ENCODE data around the gene NR2E1. TPM values are rescaled to one million over a fixed set of nuclear protein-coding genes. Genes with fewer than 3 reads are reported as not detected.

NR2E1 gene
- total RNA-seq, 2 experiments from 2014 or later = not detected

- no peak overlapping the region for H3K27ac Mint-ChIP-seq
- H3K4me3 Mint-ChIP-seq = no peak overlapping the region
- H3K27me3 Mint-ChIP-seq (ENCODE audit: low read depth) = peaks cover 84% of the 10 kb centered on the region
- POLR2A ChIA-PET = no interaction called here
- DNase-seq (no peak), ATAC-seq (no peak)
- H3K9me3 Mint-ChIP-seq (ENCODE audit: insufficient read depth) = no peaks in the 10 kb centered on the region
- peaks cover 33% of the 10 kb centered on the region for H3K4me1 Mint-ChIP-seq (ENCODE audit: low read depth)
- CTCF ChIA-PET = interaction anchor here (0.8 to 2.2 kb wide), 6 partner anchors 12 to 359 kb away, joined by 3 to 12 read pairs (median 4); no protein-coding TSS in a partner anchor
- peaks cover 11% of the 10 kb centered on the region for H3K36me3 Mint-ChIP-seq (ENCODE audit: low read depth)
Observed at GRCh38 chr6:108168090-108168463, 2.3 kb downstream of the NR2E1 start.

GRCh38 chr6:108168501-108169463, 3.0 kb downstream of the NR2E1 start:
- CTCF ChIA-PET = interaction anchor here (0.8 to 2.2 kb wide), 6 partner anchors 13 to 358 kb away, joined by 3 to 12 read pairs (median 4); no protein-coding TSS in a partner anchor

GRCh38 chr6:108169464-108170331, 3.9 kb downstream of the NR2E1 start:
- Mint-ChIP-seq H3K9me3 (ENCODE audit: insufficient read depth) (no peaks in the 10 kb centered on the region), H3K36me3 (ENCODE audit: low read depth) (peaks cover 10% of the 10 kb centered on the region), H3K27ac (peak overlapping the region; percentile 34), H3K4me3 (peak overlapping the region; percentile 36), H3K4me1 (ENCODE audit: low read depth) (peaks cover 35% of the 10 kb centered on the region), H3K27me3 (ENCODE audit: low read depth) (peaks cover 77% of the 10 kb centered on the region)
- DNase-seq (no peak), ATAC-seq (no peak)
- CTCF ChIA-PET = interaction anchor here (2.2 kb wide), 1 partner anchor 323 kb away, joined by 12 read pairs; no protein-coding TSS in a partner anchor
- POLR2A ChIA-PET = no interaction called here

More at GRCh38 chr6:108168501-108169463, 3.0 kb downstream of the NR2E1 start:
- ATAC-seq (peak; percentile 34), DNase-seq (no peak)
- H3K36me3 Mint-ChIP-seq (ENCODE audit: low read depth) = peaks cover 11% of the 10 kb centered on the region
- peak overlapping the region; percentile 36 for H3K4me3 Mint-ChIP-seq
- POLR2A ChIA-PET = no interaction called here
- H3K27ac Mint-ChIP-seq = peak overlapping the region; percentile 34
- peaks cover 81% of the 10 kb centered on the region for H3K27me3 Mint-ChIP-seq (ENCODE audit: low read depth)
- H3K9me3 Mint-ChIP-seq (ENCODE audit: insufficient read depth) = no peaks in the 10 kb centered on the region
- peaks cover 33% of the 10 kb centered on the region for H3K4me1 Mint-ChIP-seq (ENCODE audit: low read depth)

GRCh38 chr6:108170332-108171290, 4.8 kb downstream of the NR2E1 start:
- DNase-seq = no peak
- ATAC-seq = no peak
- Mint-ChIP-seq H3K9me3 (ENCODE audit: insufficient read depth) (no peaks in the 10 kb centered on the region), H3K36me3 (ENCODE audit: low read depth) (peaks cover 13% of the 10 kb centered on the region), H3K4me3 (no peak overlapping the region), H3K27me3 (ENCODE audit: low read depth) (peaks cover 77% of the 10 kb centered on the region), H3K4me1 (ENCODE audit: low read depth) (peaks cover 35% of the 10 kb centered on the region), H3K27ac (no peak overlapping the region)
- POLR2A ChIA-PET = no interaction called here
- CTCF ChIA-PET = no interaction called here

- Mint-ChIP-seq H3K27me3 (ENCODE audit: low read depth) (peaks cover 77% of the 10 kb centered on the region), H3K4me3 (peak overlapping the region; percentile 1), H3K27ac (no peak overlapping the region), H3K36me3 (ENCODE audit: low read depth) (peaks cover 11% of the 10 kb centered on the region), H3K4me1 (ENCODE audit: low read depth) (peaks cover 38% of the 10 kb centered on the region), H3K9me3 (ENCODE audit: insufficient read depth) (no peaks in the 10 kb centered on the region)
- ChIA-PET CTCF (interaction anchor here (1.1 kb wide), 1 partner anchor 320 kb away, joined by 4 read pairs; no protein-coding TSS in a partner anchor), POLR2A (no interaction called here)
- ATAC-seq = no peak
- DNase-seq = no peak
Observed at GRCh38 chr6:108171291-108171917, 5.6 kb downstream of the NR2E1 start.

GRCh38 chr6:108171918-108172516, 6.2 kb downstream of the NR2E1 start:
- H3K36me3 Mint-ChIP-seq (ENCODE audit: low read depth) = peaks cover 10% of the 10 kb centered on the region

GRCh38 chr6:108174371-108175175, 8.8 kb downstream of the NR2E1 start:
- Mint-ChIP-seq H3K4me3 (no peak overlapping the region), H3K27ac (no peak overlapping the region), H3K27me3 (ENCODE audit: low read depth) (peaks cover 85% of the 10 kb centered on the region), H3K4me1 (ENCODE audit: low read depth) (peaks cover 19% of the 10 kb centered on the region), H3K9me3 (ENCODE audit: insufficient read depth) (no peaks in the 10 kb centered on the region), H3K36me3 (ENCODE audit: low read depth) (peaks cover 5% of the 10 kb centered on the region)
- DNase-seq (peak; percentile 73), ATAC-seq (peak; percentile 83)
- POLR2A ChIA-PET = no interaction called here
- CTCF ChIA-PET = interaction anchor here (1.2 to 1.3 kb wide), 2 partner anchors 62 to 317 kb away, joined by 3 read pairs; no protein-coding TSS in a partner anchor

More at GRCh38 chr6:108171918-108172516, 6.2 kb downstream of the NR2E1 start:
- H3K4me1 Mint-ChIP-seq (ENCODE audit: low read depth) = peaks cover 36% of the 10 kb centered on the region
- no peak overlapping the region for H3K27ac Mint-ChIP-seq
- ATAC-seq = no peak
- H3K27me3 Mint-ChIP-seq (ENCODE audit: low read depth) = peaks cover 79% of the 10 kb centered on the region
- DNase-seq = no peak
- no peak overlapping the region for H3K4me3 Mint-ChIP-seq
- H3K9me3 Mint-ChIP-seq (ENCODE audit: insufficient read depth) = no peaks in the 10 kb centered on the region
- POLR2A ChIA-PET = interaction anchor here (0.7 kb wide), 1 partner anchor 16 kb away, joined by 3 read pairs; no protein-coding TSS in a partner anchor
- CTCF ChIA-PET = interaction anchor here (1.0 to 1.1 kb wide), 2 partner anchors 9 to 320 kb away, joined by 3 to 4 read pairs; no protein-coding TSS in a partner anchor

- POLR2A ChIA-PET = no interaction called here
Observed at GRCh38 chr6:108175176-108175591, 9.4 kb downstream of the NR2E1 start.

GRCh38 chr6:108175592-108176279, 9.9 kb downstream of the NR2E1 start:
- no peaks in the 10 kb centered on the region for H3K9me3 Mint-ChIP-seq (ENCODE audit: insufficient read depth)
- ChIA-PET POLR2A (interaction anchor here (0.6 kb wide), 1 partner anchor 20 kb away, joined by 4 read pairs; no protein-coding TSS in a partner anchor), CTCF (interaction anchor here (0.6 to 2.9 kb wide), 3 partner anchors 57 to 316 kb away, joined by 3 to 15 read pairs (median 3); no protein-coding TSS in a partner anchor)
- DNase-seq (no peak), ATAC-seq (no peak)
- peaks cover 19% of the 10 kb centered on the region for H3K4me1 Mint-ChIP-seq (ENCODE audit: low read depth)
- H3K36me3 Mint-ChIP-seq (ENCODE audit: low read depth) = peaks cover 5% of the 10 kb centered on the region
- H3K4me3 Mint-ChIP-seq = peak overlapping the region; percentile 45
- H3K27me3 Mint-ChIP-seq (ENCODE audit: low read depth) = peaks cover 88% of the 10 kb centered on the region
- no peak overlapping the region for H3K27ac Mint-ChIP-seq

More at GRCh38 chr6:108175176-108175591, 9.4 kb downstream of the NR2E1 start:
- CTCF ChIA-PET = interaction anchor here (1.1 kb wide), 1 partner anchor 193 kb away, joined by 3 read pairs; no protein-coding TSS in a partner anchor
- Mint-ChIP-seq H3K4me3 (no peak overlapping the region), H3K27ac (no peak overlapping the region), H3K9me3 (ENCODE audit: insufficient read depth) (no peaks in the 10 kb centered on the region), H3K27me3 (ENCODE audit: low read depth) (peaks cover 85% of the 10 kb centered on the region), H3K4me1 (ENCODE audit: low read depth) (peaks cover 19% of the 10 kb centered on the region), H3K36me3 (ENCODE audit: low read depth) (peaks cover 5% of the 10 kb centered on the region)
- ATAC-seq = no peak
- DNase-seq = no peak

Data from activated CD8-positive, alpha-beta T cell treated with anti-CD3 and anti-CD28 coated beads, Interleukin-2, amount 10 ng/mL, durations not matched to agents 7 days and 5 days (primary cell).